LNCaP clone FGC (cell line): ENCODE measurements around the gene FXYD6.

Experiments used
- DNase-seq: peaks from one replicate; pipeline ENCODE4 v3.0.0-alpha.2; 2011; ENCODE audit warnings: low read depth
- H3K4me3 ChIP-seq: 2 replicates; pipeline ENCODE4 v1.5.1; 2011; ENCODE audit warnings: mild to moderate bottlenecking, low read depth, low read length, control low read depth
- CTCF ChIP-seq: IDR thresholded peaks from 2 replicates; pipeline ENCODE4 v1.5.1; 2012; ENCODE audit warnings: mild to moderate bottlenecking; ENCODE audit not compliant: control insufficient read depth, insufficient read depth; ENCODE audit errors: extremely low read depth

The FXYD6 gene

GRCh38 chr11:117821431-117821830, 55.0 kb downstream of the FXYD6 start:
- H3K4me3 ChIP-seq: no peak overlapping the region
- no peak for TF ChIP-seq CTCF

GRCh38 chr11:117820516-117820915, 55.9 kb downstream of the FXYD6 start:
- DNase-seq: no peak
- TF ChIP-seq CTCF: no peak
- no peak overlapping the region for H3K4me3 ChIP-seq

More at GRCh38 chr11:117821431-117821830, 55.0 kb downstream of the FXYD6 start:
- DNase-seq: no peak

GRCh38 chr11:117820071-117820470, 56.4 kb downstream of the FXYD6 start:
- TF ChIP-seq CTCF: no peak
- H3K4me3 ChIP-seq: no peak overlapping the region
- DNase-seq: no peak

- no peak overlapping the region for H3K4me3 ChIP-seq
- peak; percentile 41 for DNase-seq
- TF ChIP-seq CTCF: peak; percentile 80
Observed at GRCh38 chr11:117819096-117820040, 57.1 kb downstream of the FXYD6 start.

GRCh38 chr11:117818041-117818873, 58.2 kb downstream of the FXYD6 start:
- no peak overlapping the region for H3K4me3 ChIP-seq
- TF ChIP-seq CTCF: no peak
- DNase-seq: no peak

- DNase-seq: no peak
- no peak overlapping the region for H3K4me3 ChIP-seq
- peak; percentile 96 for TF ChIP-seq CTCF
Observed at GRCh38 chr11:117817368-117818040, 59.0 kb downstream of the FXYD6 start.
